ENCODE results near the gene VMAC. TPM values are rescaled to one million over a fixed set of nuclear protein-coding genes. Genes with fewer than 3 reads are reported as not detected.

Gene VMAC
- polyA plus RNA-seq, 1 donor, result 5.1 TPM

- no peak for DNase-seq
Measured at GRCh38 chr19:5953030-5953589, 48.4 kb downstream of the VMAC start.

DNA sequence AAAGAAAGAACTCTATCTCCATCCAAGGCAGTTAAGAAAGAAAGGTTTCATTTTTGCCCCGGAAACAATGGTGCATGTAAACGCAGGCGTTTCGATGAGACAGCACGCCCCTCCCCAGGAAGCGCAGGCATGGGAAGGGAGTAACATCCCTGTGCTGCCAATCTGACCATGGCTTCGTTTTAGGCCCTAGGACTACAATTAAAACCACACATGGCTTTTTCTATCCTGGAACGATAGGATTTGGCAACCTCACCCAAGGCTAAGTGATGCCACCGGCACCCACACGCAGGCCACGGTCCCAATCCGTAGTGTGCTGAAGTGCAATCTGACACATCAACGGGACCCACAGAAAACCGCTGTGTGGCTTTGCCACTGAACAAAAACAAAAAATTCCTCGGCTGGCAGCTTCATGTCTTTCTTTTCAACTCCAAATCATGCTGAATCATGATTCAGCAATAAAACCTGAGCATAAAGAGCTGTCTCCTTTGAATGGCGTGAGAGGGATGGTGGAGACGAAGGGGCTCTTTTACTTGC, 49.1 kb downstream of the VMAC start:
- no peak for DNase-seq

DNA sequence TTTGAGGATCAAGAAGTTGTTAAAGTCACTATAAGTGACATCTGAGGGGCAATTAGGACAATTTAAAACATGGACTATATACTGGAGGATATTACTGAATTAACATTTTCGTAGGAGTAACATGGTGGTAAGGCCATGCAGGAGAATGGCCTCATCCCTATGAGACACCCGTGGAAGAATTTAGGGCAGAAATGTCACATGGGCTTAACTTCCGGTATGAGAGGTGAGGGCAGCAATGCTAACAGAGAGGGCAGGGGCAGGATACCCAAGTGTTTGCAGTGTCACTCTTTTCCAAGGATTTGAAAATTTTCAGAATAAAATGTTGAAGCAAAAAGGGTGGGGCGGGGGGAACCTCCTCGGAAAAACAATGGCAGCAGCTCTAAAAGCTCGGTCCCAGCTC, 49.6 kb downstream of the VMAC start:
- no peak for DNase-seq

- no peak for DNase-seq
Measured at GRCh38 chr19:5955636-5955935, 50.9 kb downstream of the VMAC start.

DNA sequence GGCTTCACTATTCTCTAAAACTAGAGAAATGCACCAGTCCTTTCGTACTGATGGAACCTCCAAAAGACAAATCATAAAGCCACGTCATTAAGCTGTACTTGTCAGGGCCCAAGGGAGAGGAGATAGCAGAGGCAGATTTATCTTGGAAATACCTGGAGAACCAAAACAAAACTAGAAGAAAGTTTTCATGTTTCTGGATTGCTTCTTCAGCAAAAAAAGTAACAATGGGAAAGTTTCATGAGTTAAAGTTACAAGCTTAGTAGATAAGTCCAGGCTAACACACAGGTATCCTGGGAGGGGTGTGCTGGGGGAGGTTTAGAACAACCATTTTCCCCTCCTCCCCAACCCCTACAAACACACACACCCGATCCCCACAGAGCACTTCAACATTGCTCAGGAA, 51.7 kb downstream of the VMAC start:
- DNase-seq, result no peak

DNA sequence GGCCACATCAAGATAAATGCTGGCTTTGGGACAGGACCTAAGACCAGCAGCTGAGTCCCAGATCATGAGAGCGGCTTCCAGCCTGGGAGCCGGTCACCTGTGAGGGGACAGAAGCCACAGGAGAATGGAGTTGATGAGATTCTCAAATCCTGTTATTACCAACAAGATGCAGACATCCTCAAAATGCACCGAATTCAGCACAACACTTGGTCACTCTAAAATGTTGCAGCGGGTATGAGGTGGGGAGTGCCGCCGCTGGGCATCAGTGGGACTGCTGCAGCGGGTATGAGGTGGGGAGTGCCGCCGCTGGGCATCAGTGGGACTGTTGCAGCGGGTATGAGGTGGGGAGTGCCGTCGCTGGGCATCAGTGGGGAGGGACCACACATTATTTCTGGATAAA, 52.1 kb downstream of the VMAC start:
- DNase-seq, result no peak

DNA sequence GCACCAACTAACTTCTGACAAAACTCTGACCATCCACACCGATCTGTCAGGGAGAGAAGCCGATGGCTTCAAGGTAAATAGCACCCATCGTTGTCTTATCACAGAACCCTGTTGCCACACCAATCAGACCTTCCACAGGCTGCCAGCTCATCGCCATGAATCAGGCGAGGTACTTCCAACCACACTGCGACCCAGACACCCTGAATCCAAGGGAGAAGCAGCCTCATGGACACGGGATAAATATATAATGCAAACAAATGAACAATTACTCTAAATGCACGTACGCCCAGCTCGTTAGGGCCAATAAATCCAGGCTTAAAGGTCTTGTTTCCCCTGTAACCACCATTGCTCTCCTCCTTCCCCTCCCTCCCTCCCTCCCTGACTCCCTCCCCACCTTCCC, 52.5 kb downstream of the VMAC start:
- no peak for DNase-seq

- no peak for DNase-seq
Measured at GRCh38 chr19:5958074-5958850, 53.6 kb downstream of the VMAC start.

- DNase-seq, result no peak
Measured at GRCh38 chr19:5958851-5959122, 54.1 kb downstream of the VMAC start.

- DNase-seq, result no peak
Measured at GRCh38 chr19:5959260-5960004, 54.8 kb downstream of the VMAC start.

Other genes starting within 250 kb of the VMAC start
- 101 TPM for gene MICOS13, start 224.4 kb upstream of the VMAC start, polyA plus RNA-seq (ENCODE audit: insufficient read length)
- gene HSD11B1L, start 223.8 kb upstream of the VMAC start, polyA plus RNA-seq (ENCODE audit: insufficient read length), result 6.3 TPM
- 1,417 TPM for gene RPL36, start 214.6 kb upstream of the VMAC start, polyA plus RNA-seq (ENCODE audit: insufficient read length)
- 67.0 TPM for gene LONP1, start 184.7 kb upstream of the VMAC start, polyA plus RNA-seq (ENCODE audit: insufficient read length)
- gene CATSPERD, start 184.2 kb upstream of the VMAC start, polyA plus RNA-seq (ENCODE audit: insufficient read length), result not detected
- gene PRR22, start 120.1 kb upstream of the VMAC start, polyA plus RNA-seq (ENCODE audit: insufficient read length), result 2.3 TPM
- gene DUS3L, start 113.7 kb upstream of the VMAC start, polyA plus RNA-seq (ENCODE audit: insufficient read length), result 23.2 TPM
- 0.53 TPM for gene NRTN, start 99.8 kb upstream of the VMAC start, polyA plus RNA-seq (ENCODE audit: insufficient read length)
- not detected for gene FUT6, start 65.2 kb upstream of the VMAC start, polyA plus RNA-seq (ENCODE audit: insufficient read length)
- gene FUT3, start 53.4 kb upstream of the VMAC start, polyA plus RNA-seq (ENCODE audit: insufficient read length), result 0.19 TPM
- not detected for gene FUT5, start 34.3 kb upstream of the VMAC start, polyA plus RNA-seq (ENCODE audit: insufficient read length)
- 215 TPM for gene NDUFA11, start 1.1 kb upstream of the VMAC start, polyA plus RNA-seq (ENCODE audit: insufficient read length)
- 8.0 TPM for gene CAPS, start 9.4 kb downstream of the VMAC start, polyA plus RNA-seq (ENCODE audit: insufficient read length)
- 47.9 TPM for gene RANBP3, start 73.3 kb downstream of the VMAC start, polyA plus RNA-seq (ENCODE audit: insufficient read length)
- gene RFX2, start 205.6 kb downstream of the VMAC start, polyA plus RNA-seq (ENCODE audit: insufficient read length), result 5.4 TPM
- 0.62 TPM for gene ACSBG2, start 230.8 kb downstream of the VMAC start, polyA plus RNA-seq (ENCODE audit: insufficient read length)